ENCODE data around the gene ASTN2. TPM values are rescaled to one million over a fixed set of nuclear protein-coding genes. Genes with fewer than 3 reads are reported as not detected.

The ASTN2 gene
- polyA plus RNA-seq, 2 of the 4 experiments (the other 2 are of a cell fraction) = 5.8 to 11.6 TPM

- no peak for FAIRE-seq
- ChIA-PET CTCF (no interaction called here), POLR2A (no interaction called here)
- Histone ChIP-seq H3K4me2 (no peak overlapping the region), H3K4me1 (no peaks in the 10 kb centered on the region), H3K27ac (no peak overlapping the region), H3K4me3 (no peak overlapping the region), H3K9me3 (no peaks in the 10 kb centered on the region)
- TF ChIP-seq, protein P1, sequence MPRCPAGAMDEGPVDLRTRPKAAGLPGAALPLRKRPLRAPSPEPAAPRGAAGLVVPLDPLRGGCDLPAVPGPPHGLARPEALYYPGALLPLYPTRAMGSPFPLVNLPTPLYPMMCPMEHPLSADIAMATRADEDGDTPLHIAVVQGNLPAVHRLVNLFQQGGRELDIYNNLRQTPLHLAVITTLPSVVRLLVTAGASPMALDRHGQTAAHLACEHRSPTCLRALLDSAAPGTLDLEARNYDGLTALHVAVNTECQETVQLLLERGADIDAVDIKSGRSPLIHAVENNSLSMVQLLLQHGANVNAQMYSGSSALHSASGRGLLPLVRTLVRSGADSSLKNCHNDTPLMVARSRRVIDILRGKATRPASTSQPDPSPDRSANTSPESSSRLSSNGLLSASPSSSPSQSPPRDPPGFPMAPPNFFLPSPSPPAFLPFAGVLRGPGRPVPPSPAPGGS (IDR thresholded peaks at IDR 0.05) = no peak
- TF ChIP-seq NPAS2 (CRISPR knock-in tag; IDR thresholded peaks at IDR 0.05; ENCODE audit: borderline replicate concordance) = no peak
- no peak for TF ChIP-seq FOSB (CRISPR knock-in tag; IDR thresholded peaks at IDR 0.05)
- TF ChIP-seq, protein P2, sequence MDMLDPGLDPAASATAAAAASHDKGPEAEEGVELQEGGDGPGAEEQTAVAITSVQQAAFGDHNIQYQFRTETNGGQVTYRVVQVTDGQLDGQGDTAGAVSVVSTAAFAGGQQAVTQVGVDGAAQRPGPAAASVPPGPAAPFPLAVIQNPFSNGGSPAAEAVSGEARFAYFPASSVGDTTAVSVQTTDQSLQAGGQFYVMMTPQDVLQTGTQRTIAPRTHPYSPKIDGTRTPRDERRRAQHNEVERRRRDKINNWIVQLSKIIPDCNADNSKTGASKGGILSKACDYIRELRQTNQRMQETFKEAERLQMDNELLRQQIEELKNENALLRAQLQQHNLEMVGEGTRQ (IDR thresholded peaks at IDR 0.05) = no peak
- 2% methylated on average over 2 of the region's 2 CpGs for WGBS (ENCODE audit: missing lambda C conversion rate)
- ATAC-seq = no peak
- no peak for DNase-seq (ENCODE audit: low read depth in 1 of 2, low spot score in 1 of 2)
Observed at GRCh38 chr9:117430813-117431212, 16.0 kb upstream of the ASTN2 start.

DNA sequence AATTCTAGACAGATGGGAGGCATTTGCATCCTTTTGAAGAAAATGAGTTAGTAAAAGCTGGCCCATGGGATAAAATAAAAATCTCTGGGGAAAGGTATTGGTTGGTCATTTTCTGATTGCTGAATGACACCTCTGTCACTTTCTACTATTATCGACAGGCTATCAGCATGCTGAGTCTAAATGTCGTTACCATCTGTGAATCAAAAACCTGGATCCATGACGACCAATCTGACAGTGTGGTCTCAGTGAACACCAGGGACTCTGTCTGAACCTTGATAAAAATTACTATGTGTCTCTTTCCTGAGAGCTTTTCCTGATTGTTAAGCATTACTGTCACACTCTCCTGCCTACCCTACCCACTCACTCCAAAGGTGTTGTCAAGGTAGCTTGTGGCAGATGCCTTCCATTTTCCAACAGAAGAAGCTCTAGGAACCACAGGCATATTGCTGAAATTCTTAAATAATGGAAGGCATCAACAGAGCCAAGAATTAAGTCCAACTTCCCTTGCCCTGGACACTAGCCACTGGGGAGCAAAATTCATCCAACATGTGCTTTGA, 12.6 kb upstream of the ASTN2 start:
- H3K4me3 ChIP-seq = no peak overlapping the region
- no peak overlapping the region for H3K27ac ChIP-seq
- DNase-seq (ENCODE audit: low read depth in 1 of 2, low spot score in 1 of 2) (no peak), FAIRE-seq (no peak), ATAC-seq (no peak)
- WGBS (ENCODE audit: missing lambda C conversion rate) = 2% methylated on average over 3 of the region's 3 CpGs
- CTCF ChIA-PET = interaction anchor here (0.8 to 1.5 kb wide), 3 partner anchors 8 to 13 kb away, joined by 3 to 4 read pairs (median 4); partner anchors contain the start of gene ASTN2
- TF ChIP-seq CBX8 (IDR thresholded peaks at IDR 0.05) = no peak
- no peak for TF ChIP-seq HOXA7 (CRISPR knock-in tag; IDR thresholded peaks at IDR 0.05)
- TF ChIP-seq, protein P3, sequence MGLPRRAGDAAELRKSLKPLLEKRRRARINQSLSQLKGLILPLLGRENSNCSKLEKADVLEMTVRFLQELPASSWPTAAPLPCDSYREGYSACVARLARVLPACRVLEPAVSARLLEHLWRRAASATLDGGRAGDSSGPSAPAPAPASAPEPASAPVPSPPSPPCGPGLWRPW (IDR thresholded peaks at IDR 0.05) = no peak
- no peak for TF ChIP-seq ZNF302 (CRISPR knock-in tag; IDR thresholded peaks at IDR 0.05)
- TF ChIP-seq CHD4 (IDR thresholded peaks at IDR 0.05; ENCODE audit: borderline replicate concordance) = no peak
- no peak for TF ChIP-seq HEYL (CRISPR knock-in tag; IDR thresholded peaks at IDR 0.05)
- no peak for TF ChIP-seq NFE2L2 (conservative IDR thresholded peaks at IDR 0.05; ENCODE audit: low read length)
- POLR2A ChIA-PET = no interaction called here
- H3K9me3 ChIP-seq = no peaks in the 10 kb centered on the region
- H3K4me1 ChIP-seq = no peaks in the 10 kb centered on the region
- H3K4me2 ChIP-seq = no peak overlapping the region

- CTCF ChIA-PET = interaction anchor here (1.7 kb wide), 1 partner anchor 16 kb away, joined by 7 read pairs; no protein-coding TSS in a partner anchor
- FAIRE-seq = no peak
Observed at GRCh38 chr9:117425566-117425965, 10.7 kb upstream of the ASTN2 start.

More at GRCh38 chr9:117425566-117425965, 10.7 kb upstream of the ASTN2 start:
- Histone ChIP-seq H3K9me3 (no peaks in the 10 kb centered on the region), H3K27ac (no peak overlapping the region), H3K4me3 (no peak overlapping the region), H3K4me2 (no peak overlapping the region), H3K4me1 (no peaks in the 10 kb centered on the region)
- TF ChIP-seq ATOH8 (CRISPR knock-in tag; IDR thresholded peaks at IDR 0.05; ENCODE audit: low read depth) (no peak), SREBF2 (IDR thresholded peaks at IDR 0.05) (no peak), KDM1A (IDR thresholded peaks at IDR 0.05; ENCODE audit: low read depth) (no peak), RARB (CRISPR knock-in tag; IDR thresholded peaks at IDR 0.05) (no peak), RAD21 (conservative IDR thresholded peaks at IDR 0.05 in 1 of 2, IDR thresholded peaks at IDR 0.05 in 1 of 2) (no peak), CHD2 (IDR thresholded peaks at IDR 0.05; ENCODE audit: low read length, partially characterized antibody) (no peak), KDM5A (IDR thresholded peaks at IDR 0.05) (no peak), NFE2L2 (conservative IDR thresholded peaks at IDR 0.05; ENCODE audit: low read length) (no peak), TP53 (CRISPR knock-in tag; IDR thresholded peaks at IDR 0.05) (no peak), ZFP36 (IDR thresholded peaks at IDR 0.05; ENCODE audit: borderline replicate concordance, partially characterized antibody) (no peak), POLR2A (IDR thresholded peaks at IDR 0.05; ENCODE audit: low read length) (no peak), ZC3H11A (IDR thresholded peaks at IDR 0.05) (no peak), ZNF302 (CRISPR knock-in tag; IDR thresholded peaks at IDR 0.05) (no peak), HOXA7 (CRISPR knock-in tag; IDR thresholded peaks at IDR 0.05) (no peak)
- TF ChIP-seq, protein P4, sequence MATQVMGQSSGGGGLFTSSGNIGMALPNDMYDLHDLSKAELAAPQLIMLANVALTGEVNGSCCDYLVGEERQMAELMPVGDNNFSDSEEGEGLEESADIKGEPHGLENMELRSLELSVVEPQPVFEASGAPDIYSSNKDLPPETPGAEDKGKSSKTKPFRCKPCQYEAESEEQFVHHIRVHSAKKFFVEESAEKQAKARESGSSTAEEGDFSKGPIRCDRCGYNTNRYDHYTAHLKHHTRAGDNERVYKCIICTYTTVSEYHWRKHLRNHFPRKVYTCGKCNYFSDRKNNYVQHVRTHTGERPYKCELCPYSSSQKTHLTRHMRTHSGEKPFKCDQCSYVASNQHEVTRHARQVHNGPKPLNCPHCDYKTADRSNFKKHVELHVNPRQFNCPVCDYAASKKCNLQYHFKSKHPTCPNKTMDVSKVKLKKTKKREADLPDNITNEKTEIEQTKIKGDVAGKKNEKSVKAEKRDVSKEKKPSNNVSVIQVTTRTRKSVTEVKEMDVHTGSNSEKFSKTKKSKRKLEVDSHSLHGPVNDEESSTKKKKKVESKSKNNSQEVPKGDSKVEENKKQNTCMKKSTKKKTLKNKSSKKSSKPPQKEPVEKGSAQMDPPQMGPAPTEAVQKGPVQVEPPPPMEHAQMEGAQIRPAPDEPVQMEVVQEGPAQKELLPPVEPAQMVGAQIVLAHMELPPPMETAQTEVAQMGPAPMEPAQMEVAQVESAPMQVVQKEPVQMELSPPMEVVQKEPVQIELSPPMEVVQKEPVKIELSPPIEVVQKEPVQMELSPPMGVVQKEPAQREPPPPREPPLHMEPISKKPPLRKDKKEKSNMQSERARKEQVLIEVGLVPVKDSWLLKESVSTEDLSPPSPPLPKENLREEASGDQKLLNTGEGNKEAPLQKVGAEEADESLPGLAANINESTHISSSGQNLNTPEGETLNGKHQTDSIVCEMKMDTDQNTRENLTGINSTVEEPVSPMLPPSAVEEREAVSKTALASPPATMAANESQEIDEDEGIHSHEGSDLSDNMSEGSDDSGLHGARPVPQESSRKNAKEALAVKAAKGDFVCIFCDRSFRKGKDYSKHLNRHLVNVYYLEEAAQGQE (IDR thresholded peaks at IDR 0.05) = no peak
- TF ChIP-seq, protein P5, sequence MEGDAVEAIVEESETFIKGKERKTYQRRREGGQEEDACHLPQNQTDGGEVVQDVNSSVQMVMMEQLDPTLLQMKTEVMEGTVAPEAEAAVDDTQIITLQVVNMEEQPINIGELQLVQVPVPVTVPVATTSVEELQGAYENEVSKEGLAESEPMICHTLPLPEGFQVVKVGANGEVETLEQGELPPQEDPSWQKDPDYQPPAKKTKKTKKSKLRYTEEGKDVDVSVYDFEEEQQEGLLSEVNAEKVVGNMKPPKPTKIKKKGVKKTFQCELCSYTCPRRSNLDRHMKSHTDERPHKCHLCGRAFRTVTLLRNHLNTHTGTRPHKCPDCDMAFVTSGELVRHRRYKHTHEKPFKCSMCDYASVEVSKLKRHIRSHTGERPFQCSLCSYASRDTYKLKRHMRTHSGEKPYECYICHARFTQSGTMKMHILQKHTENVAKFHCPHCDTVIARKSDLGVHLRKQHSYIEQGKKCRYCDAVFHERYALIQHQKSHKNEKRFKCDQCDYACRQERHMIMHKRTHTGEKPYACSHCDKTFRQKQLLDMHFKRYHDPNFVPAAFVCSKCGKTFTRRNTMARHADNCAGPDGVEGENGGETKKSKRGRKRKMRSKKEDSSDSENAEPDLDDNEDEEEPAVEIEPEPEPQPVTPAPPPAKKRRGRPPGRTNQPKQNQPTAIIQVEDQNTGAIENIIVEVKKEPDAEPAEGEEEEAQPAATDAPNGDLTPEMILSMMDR (IDR thresholded peaks at IDR 0.05) = no peak
- 15% methylated on average over 3 of the region's 3 CpGs for WGBS (ENCODE audit: missing lambda C conversion rate)
- POLR2A ChIA-PET = no interaction called here
- ATAC-seq (no peak), DNase-seq (ENCODE audit: low read depth in 1 of 2, low spot score in 1 of 2) (no peak)
